NT2/D1 (cell line): Measurements from ENCODE around the gene RAPGEF4.

Experiments used
- SUZ12 ChIP-seq: IDR thresholded peaks from 2 replicates; pipeline ENCODE4 v1.6.1; 2011; ENCODE audit not compliant: insufficient read length, insufficient read depth; ENCODE audit errors: extremely low read depth
- ZNF274 ChIP-seq: IDR thresholded peaks from 2 replicates; pipeline ENCODE4 v1.6.1; 2011; ENCODE audit warnings: mild to moderate bottlenecking, low read depth, low read length

- TF ChIP-seq ZNF274 = no peak
- TF ChIP-seq SUZ12 = no peak
These were observed 161.0 kb downstream of the RAPGEF4 start for GRCh38 chr2:172896661-172897081.
